Skin of body (tissue), 2 donors: ENCODE results near the gene SDR9C7. TPM values are rescaled to one million over a fixed set of nuclear protein-coding genes. Genes with fewer than 3 reads are reported as not detected.

ENCODE experiments used
- DNase-seq: peaks from one replicate; lab custom pipeline; 2025; lab: John Stamatoyannopoulos, UW
- total RNA-seq: library from RNA; depleted of rRNA; stranded (reverse); fragments of >200 nt; gene quantifications from one replicate; pipeline ENCODE4 v1.2.3, GENCODE V29; 2014

The SDR9C7 gene
- total RNA-seq, 1 donor from 2014 or later: 7.1 TPM

DNA sequence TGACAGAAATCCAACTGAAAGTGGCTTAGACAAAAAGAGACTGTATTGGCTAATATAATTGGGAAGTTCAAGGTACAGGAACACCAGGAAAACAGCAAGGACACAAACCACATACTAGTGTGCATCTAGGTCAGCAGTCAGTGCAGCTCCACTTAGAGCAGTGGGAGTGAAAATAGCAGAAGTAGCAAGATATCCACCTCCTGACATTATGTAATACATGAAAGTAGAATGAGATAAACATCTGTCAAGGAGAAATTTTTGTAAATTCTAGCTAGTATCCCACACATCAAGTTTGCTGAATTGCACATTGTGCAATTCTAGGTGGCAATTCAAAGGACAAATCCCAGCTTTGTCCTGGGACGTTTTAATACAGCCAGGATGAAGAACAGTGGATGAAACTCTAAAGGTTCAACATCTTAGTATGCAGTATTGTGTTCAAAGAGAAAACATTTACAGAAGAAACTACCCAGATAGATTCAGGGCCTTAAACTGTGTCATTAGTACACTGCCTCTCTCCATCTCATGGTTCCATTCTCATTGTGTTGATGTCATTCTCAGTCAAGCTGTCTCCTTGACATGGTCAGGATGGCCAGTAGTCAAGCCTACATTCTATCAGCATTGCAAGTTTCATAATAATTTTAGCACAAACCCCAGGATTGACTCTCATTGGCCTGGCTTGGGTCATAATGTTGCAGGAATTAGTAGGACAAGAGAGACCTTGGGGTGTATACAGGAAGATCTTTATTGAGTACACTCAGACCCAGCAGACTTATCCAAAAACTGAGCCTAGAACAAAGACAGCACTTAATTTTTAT, 56.8 kb downstream of the SDR9C7 start:
- no peak for DNase-seq

GRCh38 chr12:56874821-56875220, 59.4 kb downstream of the SDR9C7 start:
- DNase-seq: no peak

DNA sequence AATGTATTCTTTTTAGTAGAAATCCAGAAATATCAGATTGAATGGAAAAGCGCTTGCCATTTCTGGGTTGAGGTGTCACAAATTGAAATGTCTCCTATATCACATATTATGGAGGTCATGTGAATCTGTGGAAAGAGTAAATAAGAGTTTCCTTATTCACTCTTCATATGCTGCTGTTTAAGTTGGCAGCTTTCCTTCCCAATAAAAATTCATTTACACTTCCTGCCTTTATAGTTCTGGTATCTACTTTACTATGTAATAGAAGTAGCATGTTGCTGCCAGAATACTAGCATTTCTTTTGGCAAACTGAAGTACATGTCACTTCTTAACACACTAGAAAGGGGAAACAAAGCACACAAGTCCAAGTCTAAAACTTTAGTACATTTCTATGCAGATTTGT, 60.8 kb downstream of the SDR9C7 start:
- DNase-seq: no peak

Other genes starting within 250 kb of the SDR9C7 start
- 90.4 TPM for gene PTGES3, start 246.1 kb downstream of the SDR9C7 start, total RNA-seq
- 1,216 TPM for gene NACA, start 209.1 kb downstream of the SDR9C7 start, total RNA-seq
- 12.2 TPM for gene PRIM1, start 182.1 kb downstream of the SDR9C7 start, total RNA-seq
- 0.20 TPM for gene HSD17B6, start 171.1 kb downstream of the SDR9C7 start, total RNA-seq
- 0.69 TPM for gene RDH16, start 23.2 kb upstream of the SDR9C7 start, total RNA-seq
- 4.8 TPM for gene ZBTB39, start 72.1 kb upstream of the SDR9C7 start, total RNA-seq
- gene TAC3, start 82.1 kb upstream of the SDR9C7 start, total RNA-seq: not detected
- gene MYO1A, start 115.7 kb upstream of the SDR9C7 start, total RNA-seq: 0.69 TPM
- gene NEMP1, start 144.4 kb upstream of the SDR9C7 start, total RNA-seq: 12.5 TPM
- gene NAB2, start 154.7 kb upstream of the SDR9C7 start, total RNA-seq: 35.7 TPM
- gene STAT6, start 177.0 kb upstream of the SDR9C7 start, total RNA-seq: 82.7 TPM
- gene LRP1, start 194.1 kb upstream of the SDR9C7 start, total RNA-seq: 149 TPM
- not detected for gene LRP1-AS, start 213.2 kb upstream of the SDR9C7 start, total RNA-seq